ENCODE results near the gene TRPV5. TPM values are rescaled to one million over a fixed set of nuclear protein-coding genes. Genes with fewer than 3 reads are reported as not detected.

TRPV5 gene
- total RNA-seq, 3 donors from 2014 or later = 0.15 to 1.3 TPM; not detected in 1

GRCh38 chr7:142917447-142917846 lies 16.1 kb downstream of the TRPV5 start:
- Histone ChIP-seq H3K36me3 (no peaks in the 10 kb centered on the region), H3K4me3 (no peak overlapping the region), H3K4me1 (no peaks in the 10 kb centered on the region), H3K27ac (no peak overlapping the region), H3K9me3 (no peaks in the 10 kb centered on the region), H3K27me3 (no peaks in the 10 kb centered on the region)
- no peak for DNase-seq (ENCODE audit: low spot score in 2 of 2)
- TF ChIP-seq CTCF (IDR thresholded peaks at IDR 0.05) = no peak
- no peak for TF ChIP-seq POLR2A (IDR thresholded peaks at IDR 0.05)
- TF ChIP-seq POLR2AphosphoS5 (IDR thresholded peaks at IDR 0.05) = no peak
- intact Hi-C loops (cut with DNase I; ENCODE audit: low total_unique reads) = no loop called here

- Histone ChIP-seq H3K27ac (no peak overlapping the region), H3K27me3 (no peaks in the 10 kb centered on the region), H3K36me3 (no peaks in the 10 kb centered on the region), H3K9me3 (no peaks in the 10 kb centered on the region), H3K4me1 (no peaks in the 10 kb centered on the region), H3K4me3 (no peak overlapping the region)
- no peak for TF ChIP-seq POLR2A (IDR thresholded peaks at IDR 0.05)
- no peak for TF ChIP-seq POLR2AphosphoS5 (IDR thresholded peaks at IDR 0.05)
- no peak for TF ChIP-seq CTCF (IDR thresholded peaks at IDR 0.05)
- DNase-seq (ENCODE audit: low spot score in 2 of 2) = no peak
- intact Hi-C loops (cut with DNase I; ENCODE audit: low total_unique reads) = no loop called here
Measured at GRCh38 chr7:142916508-142916907, 17.0 kb downstream of the TRPV5 start.

- no peaks in the 10 kb centered on the region for H3K9me3 ChIP-seq
- intact Hi-C loops (cut with DNase I; ENCODE audit: low total_unique reads) = no loop called here
- H3K36me3 ChIP-seq = no peaks in the 10 kb centered on the region
- H3K4me3 ChIP-seq = no peak overlapping the region
- H3K27ac ChIP-seq = no peak overlapping the region
- TF ChIP-seq POLR2A (IDR thresholded peaks at IDR 0.05) (no peak), POLR2AphosphoS5 (IDR thresholded peaks at IDR 0.05) (no peak), CTCF (IDR thresholded peaks at IDR 0.05) (no peak)
- H3K27me3 ChIP-seq = no peaks in the 10 kb centered on the region
- H3K4me1 ChIP-seq = no peaks in the 10 kb centered on the region
- no peak for DNase-seq (ENCODE audit: low spot score in 2 of 2)
Measured at GRCh38 chr7:142915315-142915714, 18.2 kb downstream of the TRPV5 start.

GRCh38 chr7:142914121-142914520 lies 19.4 kb downstream of the TRPV5 start:
- Histone ChIP-seq H3K36me3 (no peaks in the 10 kb centered on the region), H3K4me3 (no peak overlapping the region), H3K27ac (no peak overlapping the region), H3K4me1 (no peaks in the 10 kb centered on the region), H3K9me3 (no peaks in the 10 kb centered on the region), H3K27me3 (no peaks in the 10 kb centered on the region)
- no peak for DNase-seq (ENCODE audit: low spot score in 2 of 2)
- intact Hi-C loops (cut with DNase I; ENCODE audit: low total_unique reads) = no loop called here
- no peak for TF ChIP-seq POLR2A (IDR thresholded peaks at IDR 0.05)
- TF ChIP-seq POLR2AphosphoS5 (IDR thresholded peaks at IDR 0.05) = no peak

- no peak for DNase-seq (ENCODE audit: low spot score in 2 of 2)
- Histone ChIP-seq H3K9me3 (no peaks in the 10 kb centered on the region), H3K27ac (no peak overlapping the region), H3K4me3 (no peak overlapping the region), H3K4me1 (no peaks in the 10 kb centered on the region), H3K36me3 (no peaks in the 10 kb centered on the region), H3K27me3 (no peaks in the 10 kb centered on the region)
- no peak for TF ChIP-seq POLR2AphosphoS5 (IDR thresholded peaks at IDR 0.05)
- no peak for TF ChIP-seq CTCF (IDR thresholded peaks at IDR 0.05)
- no peak for TF ChIP-seq POLR2A (IDR thresholded peaks at IDR 0.05)
- intact Hi-C loops (cut with DNase I; ENCODE audit: low total_unique reads) = no loop called here
Measured at GRCh38 chr7:142913566-142913965, 20.0 kb downstream of the TRPV5 start.

GRCh38 chr7:142913051-142913450 lies 20.5 kb downstream of the TRPV5 start:
- Histone ChIP-seq H3K27ac (no peak overlapping the region), H3K36me3 (no peaks in the 10 kb centered on the region), H3K27me3 (no peaks in the 10 kb centered on the region), H3K4me1 (no peaks in the 10 kb centered on the region), H3K4me3 (no peak overlapping the region), H3K9me3 (no peaks in the 10 kb centered on the region)
- DNase-seq (ENCODE audit: low spot score in 2 of 2) = no peak
- intact Hi-C loops (cut with DNase I; ENCODE audit: low total_unique reads) = no loop called here
- TF ChIP-seq CTCF (IDR thresholded peaks at IDR 0.05) (no peak), POLR2A (IDR thresholded peaks at IDR 0.05) (no peak), POLR2AphosphoS5 (IDR thresholded peaks at IDR 0.05) (no peak)
